GM21529 (cell line): ENCODE data around the gene SDE2.
"Not testable (repeated sequence)": the region's sequence is repeated elsewhere in the genome, so short reads cannot be mapped to it uniquely, and the experiment has no call there.

Source experiments
- ATAC-seq: cut with Tn5 transposase; IDR thresholded peaks from one replicate; pipeline ENCODE4 v1.9.1; 2021; ENCODE audit not compliant: unreplicated experiment

SDE2 gene

GRCh38 chr1:225979421-225979820, 19.7 kb downstream of the SDE2 start:
- no peak for ATAC-seq

GRCh38 chr1:225977937-225978748, 21.0 kb downstream of the SDE2 start:
- peak; percentile 61 for ATAC-seq

GRCh38 chr1:225975146-225975545, 24.0 kb downstream of the SDE2 start:
- not testable (repeated sequence) for ATAC-seq

GRCh38 chr1:225974454-225974853, 24.7 kb downstream of the SDE2 start:
- ATAC-seq, result no peak

GRCh38 chr1:225973158-225973557, 26.0 kb downstream of the SDE2 start:
- ATAC-seq, result no peak

- ATAC-seq, result no peak
Observed at GRCh38 chr1:225972344-225973152, 26.6 kb downstream of the SDE2 start.

- not testable (repeated sequence) for ATAC-seq
Observed at GRCh38 chr1:225970592-225971157, 28.5 kb downstream of the SDE2 start.

GRCh38 chr1:225969751-225970150, 29.4 kb downstream of the SDE2 start:
- not testable (repeated sequence) for ATAC-seq

- no peak for ATAC-seq
Observed at GRCh38 chr1:225965231-225965630, 33.9 kb downstream of the SDE2 start.

GRCh38 chr1:225963735-225964530, 35.2 kb downstream of the SDE2 start:
- no peak for ATAC-seq

GRCh38 chr1:225962440-225962975, 36.6 kb downstream of the SDE2 start:
- peak; percentile 81 for ATAC-seq

- no peak for ATAC-seq
Observed at GRCh38 chr1:225961659-225962439, 37.3 kb downstream of the SDE2 start.

- no peak for ATAC-seq
Observed at GRCh38 chr1:225958041-225958440, 41.1 kb downstream of the SDE2 start.

- ATAC-seq, result no peak
Observed at GRCh38 chr1:225954753-225955152, 44.4 kb downstream of the SDE2 start.

- no peak for ATAC-seq
Observed at GRCh38 chr1:225953315-225953714, 45.8 kb downstream of the SDE2 start.

- ATAC-seq, result no peak
Observed at GRCh38 chr1:225950905-225951497, 48.1 kb downstream of the SDE2 start.

GRCh38 chr1:225949041-225949440, 50.1 kb downstream of the SDE2 start:
- ATAC-seq, result no peak

GRCh38 chr1:225946803-225947202, 52.3 kb downstream of the SDE2 start:
- ATAC-seq, result no peak

GRCh38 chr1:225946082-225946620, 53.0 kb downstream of the SDE2 start:
- no peak for ATAC-seq
